Measurements from ENCODE around the gene NFE2L1. TPM values are rescaled to one million over a fixed set of nuclear protein-coding genes. Genes with fewer than 3 reads are reported as not detected.

The NFE2L1 gene
- 159 and 174 TPM in 2 replicates for polyA plus RNA-seq (2012; rRNA removed)
- 128 and 192 TPM in 2 replicates for polyA plus RNA-seq (2012; cell fraction: cytosol; rRNA removed)
- polyA plus RNA-seq (2012; cell fraction: nucleus; rRNA removed) = 135 and 166 TPM in 2 replicates

GRCh38 chr17:48047741-48048383 is at the start of gene NFE2L1:
Gene NFE2L1 (plus strand): TSS chr17:48048359. CDS start chr17:48051119, 2,760 bp downstream.
- CTCF ChIA-PET = interaction anchor here (0.6 to 44.3 kb wide), 18 partner anchors 8 to 593 kb away, joined by 3 to 1200 read pairs (median 6); partner anchors contain the start of genes CDK5RAP3 and COPZ2
- DNase-seq = peak; percentile 97
- Histone ChIP-seq H3K9ac (peak within 1 kb of the TSS; percentile 88), H3K27me3 (ENCODE audit: insufficient read depth) (no peaks in the 10 kb centered on the region), H3F3A (replicated peaks; ENCODE audit: insufficient read depth) (peaks cover 37% of the 10 kb centered on the region), H2AFZ (ENCODE audit: low read depth) (peak within 1 kb of the TSS; percentile 76), H4K20me1 (ENCODE audit: insufficient read depth) (peaks cover 24% of the 10 kb centered on the region), H3K79me2 (ENCODE audit: insufficient read depth) (peaks cover 58% of the 10 kb centered on the region), H3K36me3 (replicated peaks in 1 of 2; ENCODE audit: control insufficient read depth in 1 of 2, insufficient read depth in 2 of 2, low read length in 1 of 2) (peaks cover 17 to 23% of the 10 kb centered on the region in 2 experiments), H3K4me2 (peak within 1 kb of the TSS; percentile 88), H3K4me3 (ENCODE audit: low read depth in 2 of 2, low read length in 1 of 2) (peak within 1 kb of the TSS; percentile 77 to 90), H3K9me3 (no peaks in the 10 kb centered on the region), H3K9me2 (no peaks in the 10 kb centered on the region), H3K4me1 (ENCODE audit: control insufficient read depth in 1 of 2, insufficient read depth in 2 of 2, low read depth in 1 of 2, low read length in 1 of 2) (peaks cover 42 to 46% of the 10 kb centered on the region in 2 experiments), H3K27ac (ENCODE audit: low read depth in 2 of 2, low read length in 1 of 2) (peak within 1 kb of the TSS; percentile 95 to 98)
- under 1% methylated on average over 42 of the region's 47 CpGs for WGBS (ENCODE audit: low lambda C conversion rate)
- POLR2A ChIA-PET = interaction anchor here (0.6 to 5.0 kb wide), 29 partner anchors 7 to 152 kb away, joined by 3 to 34 read pairs (median 6); partner anchors contain the start of genes CBX1, CDK5RAP3, COPZ2 and SNX11
- TF ChIP-seq YY1 (IDR thresholded peaks at IDR 0.05; ENCODE audit: low read depth) (peak; percentile 99), RFX5 (IDR thresholded peaks at IDR 0.05; ENCODE audit: low read length) (peak; percentile 85), ZBTB33 (IDR thresholded peaks at IDR 0.05; ENCODE audit: borderline replicate concordance, low read depth) (peak; percentile 63), FOXJ3 (CRISPR knock-in tag; IDR thresholded peaks at IDR 0.05) (peak; percentile 79; the same call in 1 of the 2 replicates), MXI1 (IDR thresholded peaks at IDR 0.05; ENCODE audit: low read depth, low read length) (peak; percentile 92), RCOR1 (IDR thresholded peaks at IDR 0.05; ENCODE audit: low read length) (0 out of 2 replicates have a peak, but pooled peaks have one; percentile 1), USF1 (IDR thresholded peaks at IDR 0.05; ENCODE audit: borderline replicate concordance, low read depth) (peak; percentile 86), ELF1 (IDR thresholded peaks at IDR 0.05) (peak; percentile 74), EZH2phosphoT487 (IDR thresholded peaks at IDR 0.05; ENCODE audit: borderline replicate concordance, low read depth) (no peak), GABPA (IDR thresholded peaks at IDR 0.05; ENCODE audit: low read depth) (peak; percentile 83), JUND (IDR thresholded peaks at IDR 0.05) (no peak), MEF2A (IDR thresholded peaks at IDR 0.05; ENCODE audit: borderline replicate concordance, low read depth) (no peak), FOSL2 (IDR thresholded peaks at IDR 0.05; ENCODE audit: borderline replicate concordance, low read depth) (no peak), PBX3 (IDR thresholded peaks at IDR 0.05) (peak; percentile 100), RXRA (IDR thresholded peaks at IDR 0.05; ENCODE audit: borderline replicate concordance, low read depth) (no peak), TEAD4 (IDR thresholded peaks at IDR 0.05; ENCODE audit: borderline replicate concordance, insufficient read depth) (no peak; the same call in 1 of the 2 replicates), CTCF (IDR thresholded peaks at IDR 0.05) (no peak), USF2 (IDR thresholded peaks at IDR 0.05; ENCODE audit: borderline replicate concordance, low read depth, low read length) (no peak), NRF1 (IDR thresholded peaks at IDR 0.05; ENCODE audit: low read depth, low read length) (no peak), POLR2AphosphoS5 (IDR thresholded peaks at IDR 0.05; ENCODE audit: low read depth, low read length) (peak; percentile 94)
- TF ChIP-seq, protein P1, sequence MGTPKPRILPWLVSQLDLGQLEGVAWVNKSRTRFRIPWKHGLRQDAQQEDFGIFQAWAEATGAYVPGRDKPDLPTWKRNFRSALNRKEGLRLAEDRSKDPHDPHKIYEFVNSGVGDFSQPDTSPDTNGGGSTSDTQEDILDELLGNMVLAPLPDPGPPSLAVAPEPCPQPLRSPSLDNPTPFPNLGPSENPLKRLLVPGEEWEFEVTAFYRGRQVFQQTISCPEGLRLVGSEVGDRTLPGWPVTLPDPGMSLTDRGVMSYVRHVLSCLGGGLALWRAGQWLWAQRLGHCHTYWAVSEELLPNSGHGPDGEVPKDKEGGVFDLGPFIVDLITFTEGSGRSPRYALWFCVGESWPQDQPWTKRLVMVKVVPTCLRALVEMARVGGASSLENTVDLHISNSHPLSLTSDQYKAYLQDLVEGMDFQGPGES (IDR thresholded peaks at IDR 0.05; ENCODE audit: low read depth, low read length) = peak; percentile 95

Data from SK-N-SH (cell line).